Measurements from ENCODE around the gene PPP6R3.

- TF ChIP-seq CTCF (IDR thresholded peaks at IDR 0.05) (no peak), POLR2A (IDR thresholded peaks at IDR 0.05) (no peak)
These were observed 107.0 kb downstream of the PPP6R3 start for GRCh38 chr11:68567553-68567952.

Data from uterus (tissue), 2 donors.